ENCODE data around the gene TMEM18.

TMEM18 gene

GRCh38 chr2:628651-629050, 48.6 kb downstream of the TMEM18 start:
- no peak for TF ChIP-seq CTCF (IDR thresholded peaks at IDR 0.05; ENCODE audit: borderline replicate concordance, control extremely low read depth, extremely low read depth, insufficient read depth, missing control alignments)
- in situ Hi-C loops (cut with MboI; ENCODE audit: low sequenced_read_pairs, unreplicated experiment), result no loop called here
- no peak for DNase-seq (ENCODE audit: low spot score)

GRCh38 chr2:627926-628560, 49.2 kb downstream of the TMEM18 start:
- TF ChIP-seq CTCF (IDR thresholded peaks at IDR 0.05; ENCODE audit: borderline replicate concordance, control extremely low read depth, extremely low read depth, insufficient read depth, missing control alignments), result no peak
- DNase-seq (ENCODE audit: low spot score), result no peak
- in situ Hi-C loops (cut with MboI; ENCODE audit: low sequenced_read_pairs, unreplicated experiment), result no loop called here

GRCh38 chr2:627340-627709, 49.9 kb downstream of the TMEM18 start:
- TF ChIP-seq CTCF (IDR thresholded peaks at IDR 0.05; ENCODE audit: borderline replicate concordance, control extremely low read depth, extremely low read depth, insufficient read depth, missing control alignments), result no peak
- in situ Hi-C loops (cut with MboI; ENCODE audit: low sequenced_read_pairs, unreplicated experiment), result no loop called here
- no peak for DNase-seq (ENCODE audit: low spot score)

GRCh38 chr2:626491-627339, 50.5 kb downstream of the TMEM18 start:
- no peak for TF ChIP-seq CTCF (IDR thresholded peaks at IDR 0.05; ENCODE audit: borderline replicate concordance, control extremely low read depth, extremely low read depth, insufficient read depth, missing control alignments)
- in situ Hi-C loops (cut with MboI; ENCODE audit: low sequenced_read_pairs, unreplicated experiment), result no loop called here
- DNase-seq (ENCODE audit: low spot score), result no peak

GRCh38 chr2:625415-626333, 51.5 kb downstream of the TMEM18 start:
- in situ Hi-C loops (cut with MboI; ENCODE audit: low sequenced_read_pairs, unreplicated experiment), result no loop called here
- TF ChIP-seq CTCF (IDR thresholded peaks at IDR 0.05; ENCODE audit: borderline replicate concordance, control extremely low read depth, extremely low read depth, insufficient read depth, missing control alignments), result no peak
- DNase-seq (ENCODE audit: low spot score), result no peak
